HG03108 (cell line): ENCODE results near the gene GNLY.
"Not testable (repeated sequence)": the region's sequence is repeated elsewhere in the genome, so short reads cannot be mapped to it uniquely, and the experiment has no call there.

Experiments used
- ATAC-seq: cut with Tn5 transposase; IDR thresholded peaks from one replicate; pipeline ENCODE4 v1.9.1; 2021; ENCODE audit warnings: moderate library complexity; ENCODE audit not compliant: unreplicated experiment

The GNLY gene

DNA sequence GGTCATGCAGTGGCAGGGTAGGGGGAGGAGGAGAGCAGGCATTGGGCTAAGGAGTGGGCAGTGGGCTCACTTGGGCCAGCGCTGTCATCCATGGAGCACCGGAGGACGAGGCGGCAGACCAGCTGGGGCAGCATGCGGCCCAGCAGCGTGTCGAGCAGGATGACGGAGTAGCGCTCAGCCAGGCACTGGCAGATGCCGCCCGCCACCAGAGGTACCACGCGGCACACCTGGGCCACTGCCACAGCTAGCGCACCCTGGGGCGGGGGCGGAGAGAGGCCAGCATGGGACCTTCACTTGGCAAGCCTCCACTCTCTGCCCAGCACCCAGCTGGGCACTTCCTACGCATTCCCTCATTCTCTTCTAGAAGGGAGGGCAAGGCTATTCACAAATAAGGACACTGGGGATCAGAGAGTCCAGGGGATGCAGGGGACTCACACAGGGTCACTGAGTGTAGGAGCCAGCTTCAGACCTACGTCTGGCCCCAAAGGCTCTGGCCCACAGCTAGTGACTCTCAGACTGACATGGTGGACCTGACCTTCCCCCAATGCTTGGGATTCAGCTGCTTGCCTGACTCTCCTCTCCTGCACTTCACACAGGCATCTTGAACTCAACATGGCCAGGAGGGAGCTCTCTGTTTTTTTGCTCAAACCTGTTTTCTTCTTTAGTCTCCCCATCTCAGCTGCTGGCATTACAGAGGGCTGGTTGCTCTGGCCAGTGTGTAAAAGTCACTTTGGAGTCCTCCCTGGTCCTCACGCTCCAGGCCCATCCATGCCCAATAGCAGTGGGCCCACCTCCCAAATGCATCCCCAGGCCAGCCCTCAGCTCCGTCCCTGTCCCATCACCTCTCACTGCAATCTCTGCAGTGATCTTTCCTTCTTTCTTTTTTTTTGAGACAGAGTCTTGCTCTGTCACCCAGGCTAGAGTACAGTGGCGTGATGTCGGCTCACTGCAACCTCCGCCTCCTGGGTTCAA is 30.3 kb upstream of the GNLY start:
- ATAC-seq, result no peak

DNA sequence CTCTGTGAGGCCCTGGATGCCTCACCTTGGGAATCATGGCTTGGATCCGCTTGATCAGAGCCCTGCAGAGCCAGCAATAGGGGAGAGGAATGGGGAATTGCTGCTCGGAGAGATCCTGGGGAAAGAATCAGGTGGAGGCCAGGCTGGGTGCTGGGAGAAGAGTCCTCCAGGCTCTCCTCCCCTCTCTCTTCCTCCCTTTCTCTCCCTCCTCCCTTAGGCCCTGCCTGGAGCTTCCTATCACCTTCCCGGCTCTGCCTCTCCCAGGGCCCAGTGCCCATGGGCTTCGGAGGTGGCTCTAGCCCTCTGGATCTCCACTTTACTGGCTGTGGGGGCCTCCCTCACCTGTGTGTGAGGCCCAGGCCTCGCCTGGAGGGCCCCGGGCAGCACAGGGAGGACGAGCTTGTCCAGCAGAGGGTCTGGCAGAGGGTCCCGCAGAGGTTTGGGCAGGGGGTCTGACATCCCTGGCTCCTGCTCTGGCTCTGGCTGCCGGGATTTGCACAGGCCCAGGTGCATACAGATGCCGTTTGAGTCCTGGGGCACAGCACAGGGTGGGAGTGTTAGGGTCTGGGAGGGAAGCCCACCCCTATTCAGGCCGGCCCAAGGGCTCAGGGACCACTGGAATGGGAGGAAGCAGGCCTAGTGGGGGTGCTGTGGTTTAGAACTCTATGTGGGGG is 28.8 kb upstream of the GNLY start:
- no peak for ATAC-seq

DNA sequence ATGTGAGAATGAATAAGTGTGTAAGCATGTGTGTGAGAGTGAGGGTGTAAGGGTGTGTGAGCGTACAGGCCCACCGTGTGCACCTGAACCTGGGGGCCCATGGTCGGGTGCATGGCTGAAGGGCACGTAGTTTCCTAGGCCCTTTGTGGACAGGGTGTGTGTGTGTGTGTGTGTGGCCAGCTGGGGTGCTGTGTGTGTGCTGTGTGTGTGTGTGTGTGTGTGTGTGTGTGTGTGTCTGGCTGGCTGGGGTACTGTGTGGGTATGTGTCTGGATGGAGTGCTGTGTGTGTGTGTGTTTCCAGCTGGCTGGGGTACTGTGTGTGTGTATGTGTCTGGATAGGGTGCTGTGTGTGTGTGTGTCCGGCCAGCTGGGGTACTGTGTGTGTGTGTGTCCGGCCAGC is 28.1 kb upstream of the GNLY start:
- ATAC-seq, result no peak

DNA sequence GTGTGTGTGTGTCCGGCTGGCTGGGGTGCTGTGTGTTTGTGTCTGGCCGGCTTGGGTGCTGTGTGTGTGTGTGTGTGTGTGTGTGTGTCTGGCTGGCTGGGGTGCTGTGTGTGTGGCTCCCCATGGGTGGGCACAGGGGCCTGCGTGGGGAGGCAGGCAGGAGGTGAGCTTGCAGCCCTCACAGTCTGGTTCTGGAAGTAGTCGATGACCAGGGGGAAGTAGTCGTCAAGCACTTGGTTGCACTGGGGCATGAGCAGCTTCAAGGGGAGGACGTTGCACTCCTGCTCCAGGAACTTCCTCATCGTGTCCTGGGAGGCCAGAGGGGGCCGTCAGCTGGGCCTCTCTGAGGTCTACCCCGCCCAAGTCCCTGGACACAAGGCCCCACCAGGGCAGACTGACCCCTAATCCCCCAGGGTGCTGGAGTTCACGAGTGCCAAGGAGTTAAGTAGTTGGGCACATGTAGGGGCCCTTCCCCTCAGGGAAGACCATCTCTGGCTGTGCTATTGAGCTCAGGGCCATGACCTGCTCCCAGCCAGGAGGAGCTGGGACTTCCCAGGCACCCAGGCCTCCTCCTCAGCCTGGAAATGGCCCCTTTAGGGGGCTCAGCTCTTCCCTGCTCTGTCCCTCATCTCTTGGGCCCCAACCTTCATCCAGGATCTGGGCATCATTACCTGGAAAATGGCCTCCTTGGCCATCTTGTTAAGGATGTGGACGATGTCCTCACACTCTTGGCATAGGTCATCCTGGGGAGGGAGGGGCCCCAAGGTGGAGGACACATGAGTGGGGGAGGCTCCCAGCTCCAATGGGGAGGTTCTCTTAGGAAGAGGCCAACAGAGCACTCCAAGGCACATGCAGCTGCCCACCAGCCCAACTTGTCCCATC is 27.5 kb upstream of the GNLY start:
- ATAC-seq, result no peak

DNA sequence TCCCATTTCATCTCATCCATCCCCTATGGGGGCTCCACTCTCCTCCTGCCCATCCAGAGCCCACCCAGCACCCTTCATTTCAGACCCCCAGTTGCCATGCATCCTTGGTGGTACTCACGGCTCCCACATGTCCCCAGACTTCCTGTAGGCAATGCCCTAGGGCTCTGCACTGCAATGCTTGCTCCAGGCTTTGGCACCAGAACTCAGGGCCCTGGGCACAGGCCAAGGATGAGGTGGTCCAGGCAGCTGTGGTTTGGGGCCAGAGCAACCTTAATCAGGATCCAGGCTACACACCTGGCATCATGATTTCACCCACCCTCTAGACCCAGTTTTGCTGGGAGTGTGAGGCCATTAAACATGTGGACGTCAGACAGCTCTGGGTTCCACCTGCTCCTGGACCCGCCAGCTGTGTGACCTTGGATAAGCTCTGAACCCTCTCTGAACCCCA is 26.6 kb upstream of the GNLY start:
- no peak for ATAC-seq

DNA sequence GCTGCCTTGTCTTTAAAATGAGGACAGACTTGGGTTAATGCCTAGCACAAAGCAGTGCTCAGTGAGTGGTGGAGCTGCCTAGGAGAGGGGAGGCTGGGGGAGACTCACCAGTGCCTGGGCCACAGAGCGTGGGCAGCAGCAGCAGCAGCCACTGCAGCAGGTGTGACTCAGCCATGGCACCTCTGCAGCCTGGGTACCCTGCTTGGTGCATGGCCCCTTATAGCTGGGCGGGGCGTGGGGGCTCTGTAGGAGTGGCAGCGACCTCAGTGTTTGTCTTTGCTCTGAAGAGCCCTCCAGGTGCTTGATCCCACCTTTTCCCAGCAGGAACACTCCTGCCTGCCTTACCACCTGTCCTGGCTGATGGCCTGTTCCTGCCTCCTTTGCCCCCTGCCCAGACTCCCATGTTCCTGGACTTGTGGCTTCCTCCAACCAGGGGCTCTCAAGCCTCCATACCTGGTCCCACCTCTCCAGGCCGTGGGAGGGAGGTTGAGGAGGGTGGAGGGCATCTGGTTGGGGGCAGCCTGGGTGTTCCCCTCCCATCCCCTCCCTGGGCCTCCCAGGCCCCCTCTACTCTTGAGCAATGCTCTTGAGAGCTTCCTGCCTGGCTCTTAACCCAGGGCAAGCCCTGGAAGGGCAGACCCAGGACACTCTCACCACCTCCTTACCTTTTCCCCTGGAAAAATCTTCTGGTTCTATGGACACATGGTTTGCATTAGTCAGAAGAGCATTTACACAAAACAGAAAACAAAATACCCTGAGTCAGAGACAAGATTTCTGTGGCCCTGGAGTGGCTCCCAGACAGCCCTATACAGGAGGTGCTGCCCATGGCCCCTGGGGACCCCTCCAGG is 25.9 kb upstream of the GNLY start, which contains the start of gene SFTPB:
TSS of gene SFTPB (minus strand) at position 191 of the 848 bp plus-strand sequence. CDS start at position 175, 16 bp downstream.
- ATAC-seq, result no peak

DNA sequence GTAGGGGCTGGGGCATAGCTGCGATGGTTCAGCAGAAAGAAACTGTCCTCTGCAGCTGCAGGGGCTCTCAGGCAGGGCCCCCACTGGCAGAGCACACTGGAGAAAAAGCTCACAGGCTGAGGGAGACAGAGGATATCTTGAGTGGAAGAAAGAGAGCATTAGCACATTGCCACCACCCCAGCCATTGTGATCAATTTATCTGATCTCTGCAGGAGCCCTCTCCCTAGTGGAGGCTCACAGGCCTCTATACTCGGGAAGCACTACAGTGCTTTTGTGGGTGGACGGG is 25.4 kb upstream of the GNLY start:
- ATAC-seq, result no peak

DNA sequence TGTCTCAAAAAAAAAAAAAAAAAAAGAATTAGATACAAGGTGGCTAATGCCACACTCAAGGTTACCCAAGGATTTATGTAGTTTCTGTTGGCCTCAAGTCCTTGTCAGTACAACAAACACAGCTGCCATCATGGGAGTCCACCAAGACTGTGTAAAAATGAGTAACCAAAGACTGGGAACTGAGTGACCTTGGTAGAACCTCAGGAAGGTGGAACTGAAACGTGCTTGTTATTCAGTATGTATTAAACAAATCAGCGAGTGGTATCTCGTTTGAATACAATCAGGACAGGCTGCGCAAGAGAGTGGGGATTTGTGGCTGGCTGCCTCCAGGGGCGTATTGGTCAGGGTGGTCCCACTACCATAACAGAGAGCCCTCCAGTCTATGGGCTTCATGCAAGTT is 24.6 kb upstream of the GNLY start:
- ATAC-seq, result peak; percentile 87

DNA sequence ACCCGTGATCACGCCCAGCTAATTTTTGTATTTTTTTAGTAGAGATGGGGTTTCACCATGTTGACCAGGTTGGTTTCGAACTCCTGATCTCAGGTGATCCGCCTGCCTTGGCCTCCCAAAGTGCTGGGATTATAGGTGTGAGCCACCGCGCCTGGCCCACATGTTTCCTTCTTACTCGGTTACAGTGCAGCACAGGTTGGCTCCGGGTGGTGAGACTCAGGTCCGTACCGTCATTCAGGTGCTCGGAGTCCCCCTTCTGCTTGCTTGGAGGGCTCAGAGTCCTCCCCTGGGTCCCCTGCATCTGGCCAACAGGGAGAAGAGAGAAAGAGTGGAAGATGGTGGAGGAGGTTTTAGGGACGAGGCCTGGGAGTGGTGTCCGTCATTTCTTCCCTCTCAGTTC is 23.7 kb upstream of the GNLY start:
- not testable (repeated sequence) for ATAC-seq

DNA sequence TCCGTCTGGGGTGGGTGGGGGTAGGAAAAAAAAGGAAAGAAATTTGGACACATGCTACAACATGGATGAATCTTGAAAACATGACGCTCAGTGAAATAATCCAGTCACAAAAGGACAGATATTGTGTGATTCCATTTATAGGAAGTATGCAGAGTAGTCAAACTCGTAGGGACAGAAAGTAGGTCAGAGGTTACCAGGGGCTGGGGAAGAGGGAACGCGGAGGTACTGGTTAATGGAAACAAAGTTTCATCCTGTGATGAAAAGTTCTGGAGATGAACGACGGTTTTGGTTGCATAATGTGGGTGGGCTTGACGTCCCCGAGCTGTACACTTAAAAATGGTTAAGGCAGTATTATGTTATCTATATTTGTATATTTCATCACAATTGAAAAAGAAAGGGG is 21.7 kb upstream of the GNLY start:
- no peak for ATAC-seq

DNA sequence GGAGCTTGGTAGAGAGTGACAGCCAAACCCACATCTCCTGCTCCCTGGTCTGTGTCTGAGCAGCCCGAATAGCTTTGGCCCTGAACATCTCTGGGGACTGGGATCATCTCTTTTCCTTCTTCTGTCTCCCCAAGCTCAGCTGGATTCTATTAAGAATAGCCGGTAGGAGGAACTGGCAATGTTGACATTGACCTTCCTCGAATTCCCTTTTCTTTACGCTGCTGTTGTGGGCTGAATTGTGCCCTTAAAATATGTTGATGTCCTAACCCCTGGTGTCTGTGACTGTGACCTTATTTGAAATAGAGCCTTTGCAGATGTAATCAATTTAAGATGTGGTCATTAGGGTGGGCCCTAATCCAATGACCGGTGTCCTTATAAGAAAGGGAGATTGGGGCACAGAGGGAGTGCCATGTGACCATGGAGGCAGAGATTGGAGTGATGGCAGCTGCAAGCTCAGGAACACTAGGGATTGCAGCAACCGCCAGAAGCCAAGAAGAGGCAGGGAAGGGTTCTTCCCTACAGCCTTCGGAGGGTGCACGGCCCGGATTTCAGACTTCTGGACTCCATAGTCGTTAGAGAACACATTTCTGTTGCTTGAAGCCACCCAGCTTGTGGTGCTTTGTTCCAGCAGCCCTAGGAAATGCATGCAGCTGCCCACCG is 20.3 kb upstream of the GNLY start:
- no peak for ATAC-seq

DNA sequence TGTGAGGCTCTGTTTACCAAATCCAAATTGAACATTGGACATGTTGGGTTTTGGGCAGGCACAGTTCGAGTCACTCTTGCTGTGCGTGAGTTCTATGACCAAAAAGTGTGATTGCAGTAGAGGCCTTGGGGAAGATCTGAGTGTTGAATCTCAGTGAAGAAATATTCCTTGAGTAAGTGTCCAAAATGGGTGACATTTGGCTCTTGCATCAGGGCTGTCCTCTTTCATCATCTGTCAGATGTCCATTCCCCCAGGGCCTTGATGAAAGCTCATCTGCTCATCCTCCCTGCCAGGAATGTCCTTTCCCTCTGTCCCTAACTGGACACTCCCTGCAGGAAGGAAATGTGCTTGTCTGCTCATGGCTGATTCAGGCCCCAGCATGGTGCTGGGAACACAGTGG is 19.7 kb upstream of the GNLY start:
- no peak for ATAC-seq

DNA sequence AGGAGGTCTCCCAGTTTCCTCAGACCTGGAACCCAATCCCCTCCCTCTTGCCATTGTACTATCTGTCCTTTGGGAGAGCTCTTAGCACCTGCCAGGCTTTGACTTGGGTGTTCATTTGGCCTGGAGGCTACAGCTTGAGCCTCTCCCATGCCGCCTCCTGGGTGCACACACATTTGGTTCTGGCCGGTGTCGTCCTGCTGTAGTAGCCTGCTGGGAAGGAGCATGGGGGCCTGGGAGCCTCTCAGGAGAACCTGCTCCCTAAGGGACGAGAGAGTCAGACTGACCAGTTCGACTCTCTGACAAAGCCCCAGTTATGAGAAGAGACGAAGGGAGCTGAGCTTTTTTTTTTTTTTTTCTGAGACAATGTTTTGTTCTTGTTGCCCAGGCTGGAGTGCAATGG is 18.7 kb upstream of the GNLY start:
- no peak for ATAC-seq

DNA sequence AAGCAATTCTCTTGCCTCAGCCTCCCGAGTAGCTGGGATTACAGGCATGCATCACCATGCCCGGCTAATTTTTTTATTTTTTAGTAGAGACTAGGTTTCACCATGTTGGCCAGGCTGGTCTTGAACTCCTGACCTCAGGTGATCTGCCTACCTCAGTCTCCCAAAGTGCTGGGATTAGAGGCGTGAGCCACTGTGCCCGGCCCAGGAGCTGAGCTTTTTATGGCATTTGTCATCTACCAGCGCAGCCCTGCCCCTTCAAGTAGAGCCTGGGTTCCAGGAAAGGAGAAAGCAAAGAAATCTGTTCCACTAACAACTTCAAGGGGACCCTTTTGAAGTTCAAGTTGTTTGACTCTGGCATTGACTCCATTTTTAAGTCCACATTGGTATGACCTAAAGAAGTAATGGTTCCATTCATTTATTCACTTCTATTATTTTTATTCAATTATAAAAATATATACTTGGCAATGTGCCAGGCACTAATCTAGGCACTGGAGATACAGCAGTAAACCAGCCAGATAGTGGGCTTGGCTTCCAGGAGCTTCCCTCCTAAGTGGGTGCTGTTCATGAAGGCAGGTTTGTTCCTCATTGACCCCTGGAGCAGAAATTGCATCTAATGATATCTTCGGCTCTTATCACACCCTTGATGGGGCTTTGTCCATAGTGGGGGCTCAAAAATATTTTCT is 18.2 kb upstream of the GNLY start:
- ATAC-seq, result no peak

DNA sequence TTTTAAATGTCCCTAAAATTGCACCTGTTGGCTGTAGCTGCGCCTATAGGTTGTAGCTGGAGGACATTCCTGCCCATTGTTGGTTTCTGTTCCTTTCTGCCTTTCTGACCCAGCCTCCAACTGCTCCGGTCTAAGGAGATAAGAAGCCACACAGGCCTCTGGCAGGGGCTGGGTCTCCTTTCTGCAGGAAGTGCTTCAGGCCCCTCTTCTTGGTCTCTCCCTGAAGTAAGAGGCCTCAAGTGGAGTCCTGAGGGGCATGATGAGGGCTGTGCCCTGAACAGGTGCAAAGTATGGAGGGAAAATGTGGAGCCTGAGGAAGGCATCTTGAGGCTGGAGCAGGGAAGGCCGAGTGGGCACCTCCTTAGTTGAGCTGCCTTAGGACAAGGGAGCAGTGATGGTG is 15.8 kb upstream of the GNLY start:
- ATAC-seq, result no peak

DNA sequence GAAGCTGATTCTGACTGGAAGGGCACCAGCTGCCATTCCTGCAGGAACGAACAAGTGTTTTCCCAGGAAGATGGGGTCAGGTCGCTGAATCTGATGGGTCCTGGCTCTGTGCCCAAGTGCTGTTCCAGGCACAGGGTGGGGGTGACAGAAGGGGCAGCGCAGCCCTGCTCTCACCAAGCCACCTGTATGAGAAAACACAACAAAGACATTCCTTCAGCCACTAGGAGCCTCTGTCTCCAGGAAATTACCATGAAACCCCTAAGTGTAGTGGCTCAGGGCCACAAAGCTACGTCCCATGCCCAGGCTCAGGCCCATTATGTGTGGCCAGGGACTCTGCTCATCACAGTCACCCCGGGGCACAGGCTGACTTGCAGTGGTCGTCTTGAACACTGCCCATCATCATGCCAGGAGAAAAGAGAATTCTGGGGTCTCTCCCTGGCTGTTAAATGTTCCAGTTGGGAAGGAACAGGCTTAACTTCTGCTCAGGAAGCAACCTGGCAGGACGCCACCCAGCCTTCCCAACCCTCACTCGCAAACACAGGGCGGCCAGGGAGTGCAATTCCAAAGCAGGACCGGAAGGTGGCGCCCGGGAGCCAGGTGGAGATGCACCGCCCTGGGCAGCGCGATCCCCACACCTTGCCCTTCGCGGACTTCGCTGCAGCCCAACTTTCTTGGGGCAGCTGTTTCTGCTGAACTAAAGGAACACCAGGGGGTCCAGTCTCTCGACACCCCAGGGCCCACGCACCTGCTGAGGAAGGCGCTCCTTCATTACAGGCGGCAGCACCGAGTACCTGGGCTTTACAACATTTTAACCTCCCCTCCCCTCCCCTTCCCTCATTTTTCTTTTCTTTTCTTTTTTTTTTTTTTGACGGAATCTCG is 15.1 kb upstream of the GNLY start:
- no peak for ATAC-seq

DNA sequence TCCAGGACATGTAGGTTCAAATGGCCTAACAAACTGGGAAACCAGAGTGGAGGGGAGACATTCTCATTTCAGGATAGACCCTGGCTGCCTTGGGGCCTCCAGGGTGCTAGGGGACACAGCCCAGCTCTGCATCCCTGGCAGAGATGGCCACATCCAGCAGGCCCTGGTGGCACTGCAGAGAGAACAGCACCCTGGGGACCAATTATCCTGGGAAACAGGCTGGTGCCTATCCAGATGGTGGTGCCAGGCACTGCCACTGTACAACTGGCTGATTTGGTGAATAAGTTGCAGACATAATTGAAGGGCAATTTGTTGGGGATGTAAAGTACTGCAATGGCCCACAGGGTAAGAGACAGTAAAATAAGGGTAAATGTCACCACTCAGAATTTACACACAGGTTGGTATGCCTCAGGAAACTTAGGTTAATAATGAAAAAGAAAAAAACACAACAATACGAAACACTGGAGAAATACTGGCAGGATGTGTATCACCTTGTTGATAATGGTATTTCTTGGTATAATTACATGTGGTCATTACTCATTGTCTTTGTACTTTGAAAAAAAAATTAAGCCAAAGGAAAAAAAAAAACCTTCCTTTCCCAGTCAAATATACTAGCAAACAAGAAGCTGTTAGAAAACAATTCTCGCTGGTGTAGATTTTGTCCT is 13.3 kb upstream of the GNLY start:
- ATAC-seq, result no peak

DNA sequence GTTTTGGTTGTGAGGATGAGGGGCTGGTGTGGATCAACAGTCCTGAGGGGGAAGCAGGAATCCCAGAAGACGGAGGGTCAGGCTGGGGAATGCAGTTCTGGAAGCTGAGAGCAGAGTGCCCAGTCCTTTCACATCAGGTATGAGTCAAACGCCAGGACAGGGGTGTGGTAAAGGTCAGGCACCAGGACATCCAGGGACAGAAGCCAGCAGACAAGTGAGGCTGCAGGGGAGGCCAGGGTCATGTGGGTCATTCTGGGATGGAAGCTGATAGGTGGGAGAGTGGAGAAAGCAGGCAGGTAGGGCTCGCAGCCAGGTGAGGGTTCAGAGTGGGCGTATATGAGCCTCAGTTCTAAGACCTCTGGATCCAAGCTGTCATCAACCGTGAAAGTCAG is 12.8 kb upstream of the GNLY start:
- no peak for ATAC-seq
